Colon (tissue), 2 donors: Measurements from ENCODE around the gene GORASP1.

Source experiments
- FAIRE-seq: peaks from 2 replicates; lab custom pipeline; 2012; peaks lifted over from hg19 to GRCh38; lab: Jason Lieb, UNC
- donor health status: control.
- donor health status: control.

The GORASP1 gene

GRCh38 chr3:39102504-39103323, 4.7 kb downstream of the GORASP1 start:
- FAIRE-seq = no peak

- FAIRE-seq = no peak
These were observed 6.3 kb downstream of the GORASP1 start for GRCh38 chr3:39101022-39101689.

DNA sequence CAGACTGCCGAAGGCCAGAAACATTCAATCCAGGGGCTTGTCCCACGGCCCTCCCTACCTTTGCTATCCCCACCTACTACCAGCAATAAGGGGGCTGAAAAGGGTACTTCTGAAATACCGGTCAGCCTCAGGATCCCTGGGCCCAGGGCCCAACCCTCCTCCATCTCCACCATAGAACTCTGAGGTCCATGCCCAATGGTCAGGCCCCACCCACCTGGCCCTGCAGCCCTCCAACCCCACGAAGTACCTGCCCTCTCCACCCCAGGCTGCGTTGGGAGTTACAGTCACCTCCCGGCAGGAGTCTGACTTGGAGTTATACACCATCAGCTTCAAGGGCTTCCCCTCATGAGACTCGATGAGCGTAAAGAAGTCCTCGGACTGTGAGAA, 6.9 kb downstream of the GORASP1 start:
- no peak for FAIRE-seq

GRCh38 chr3:39099738-39100499, 7.5 kb downstream of the GORASP1 start:
- no peak for FAIRE-seq

GRCh38 chr3:39099242-39099641, 8.2 kb downstream of the GORASP1 start:
- FAIRE-seq = no peak

DNA sequence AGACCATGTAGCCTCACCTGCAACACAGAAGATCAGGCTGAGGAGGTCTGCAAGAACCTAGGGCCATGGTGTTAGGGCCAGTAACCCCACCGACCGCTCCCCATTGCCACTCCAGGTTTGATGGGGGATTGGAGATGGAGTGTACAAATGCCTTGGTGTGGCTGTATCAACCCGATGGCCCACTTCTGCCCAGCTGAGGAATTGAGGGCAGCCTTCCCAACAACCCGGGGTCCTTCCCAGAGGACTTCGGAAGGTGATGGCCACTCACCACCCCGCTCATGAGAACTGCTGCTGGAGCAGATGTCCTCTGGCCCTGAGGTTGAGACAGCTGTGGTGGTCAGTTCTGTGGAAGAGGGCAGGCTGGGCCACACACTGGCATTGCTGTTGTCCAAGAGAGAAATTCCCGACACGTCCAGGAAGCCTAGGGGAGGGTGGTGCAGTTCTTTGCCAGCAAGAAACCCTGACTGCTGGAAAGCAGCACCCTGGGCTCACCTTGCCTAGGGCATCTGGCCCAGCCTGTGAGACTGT, 8.9 kb downstream of the GORASP1 start:
- no peak for FAIRE-seq

- FAIRE-seq = no peak
These were observed 9.5 kb downstream of the GORASP1 start for GRCh38 chr3:39097716-39098472.

- no peak for FAIRE-seq
These were observed 10.7 kb downstream of the GORASP1 start for GRCh38 chr3:39096775-39097174.

GRCh38 chr3:39095778-39096177, 11.6 kb downstream of the GORASP1 start:
- no peak for FAIRE-seq

DNA sequence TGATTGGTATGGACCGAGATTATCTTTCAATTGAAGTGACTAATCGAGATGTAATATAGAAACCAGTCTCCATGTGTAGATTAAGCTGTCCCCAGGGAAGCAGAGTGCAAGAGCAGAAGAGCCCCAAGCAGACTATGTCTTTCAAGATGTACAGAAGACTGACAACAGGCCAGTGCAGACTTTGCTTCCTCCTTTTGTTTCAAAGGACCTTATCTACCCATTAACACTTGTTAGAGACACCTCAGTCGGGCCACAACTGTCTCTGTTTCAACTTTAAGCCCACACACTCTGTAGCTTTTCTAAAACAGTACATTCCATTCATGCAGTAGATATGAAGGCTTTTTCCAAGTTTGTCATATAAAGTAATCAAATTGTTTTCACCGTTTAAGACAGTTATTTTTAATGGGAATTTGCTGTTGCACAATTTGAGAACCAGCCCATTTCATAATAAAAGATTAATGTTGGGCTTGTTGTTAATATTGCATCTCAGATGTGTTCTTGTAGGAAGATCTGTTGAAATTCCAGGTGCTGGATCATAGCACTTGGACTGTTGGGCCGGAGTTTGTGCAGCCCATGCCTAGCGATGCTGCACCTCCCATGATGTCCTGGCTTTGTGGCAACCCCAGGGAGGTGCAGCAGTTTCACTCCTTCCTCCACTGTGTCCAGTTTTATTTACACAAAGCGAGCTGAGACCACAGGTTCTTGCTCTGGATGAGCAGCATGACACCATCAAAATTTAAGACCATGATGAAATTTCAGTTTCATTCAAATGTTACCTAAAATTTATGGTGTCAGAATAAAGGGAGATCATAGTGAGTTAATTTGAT, 12.4 kb downstream of the GORASP1 start:
- FAIRE-seq = no peak

DNA sequence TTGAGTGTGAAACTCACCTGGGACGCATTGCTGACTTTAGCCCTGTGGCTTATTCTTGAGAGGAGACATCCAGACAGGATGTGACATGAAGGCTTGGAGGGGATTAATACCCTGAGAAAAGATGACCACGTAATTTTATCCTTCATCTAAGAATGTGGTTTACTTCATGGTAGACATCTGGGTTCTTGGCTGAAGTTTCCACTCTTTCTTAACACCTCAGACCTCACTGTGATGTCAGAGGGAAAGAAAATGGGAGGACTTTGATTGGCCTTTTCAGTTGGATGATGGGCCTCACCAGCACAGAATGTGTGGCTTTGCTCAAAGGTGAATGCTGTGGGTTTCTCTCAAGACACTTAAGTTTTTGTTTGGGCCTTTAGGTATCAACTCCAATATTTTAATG, 16.5 kb downstream of the GORASP1 start:
- FAIRE-seq = no peak

DNA sequence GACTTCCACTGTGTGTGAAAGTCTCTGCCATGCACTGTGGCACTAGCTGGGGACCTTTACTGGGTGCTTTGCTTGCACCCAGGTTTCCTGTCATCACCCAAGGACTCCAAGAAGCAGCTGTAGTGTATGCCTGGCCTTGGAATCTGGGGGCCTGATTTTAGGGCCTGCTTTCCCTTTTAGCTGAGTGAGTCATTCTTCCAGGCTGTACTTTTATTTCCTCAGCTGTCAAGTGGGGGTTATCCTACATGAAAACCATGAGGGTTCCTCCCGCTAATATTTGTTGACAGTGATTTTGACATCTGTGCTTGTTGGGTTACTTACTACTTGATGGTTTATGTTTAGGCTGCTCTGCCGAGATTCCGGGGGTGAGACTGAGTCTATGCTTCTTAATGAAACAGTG, 18.5 kb downstream of the GORASP1 start:
- no peak for FAIRE-seq

- FAIRE-seq = no peak
These were observed 19.0 kb downstream of the GORASP1 start for GRCh38 chr3:39088456-39088855.

- no peak for FAIRE-seq
These were observed 21.3 kb downstream of the GORASP1 start for GRCh38 chr3:39086144-39086543.

DNA sequence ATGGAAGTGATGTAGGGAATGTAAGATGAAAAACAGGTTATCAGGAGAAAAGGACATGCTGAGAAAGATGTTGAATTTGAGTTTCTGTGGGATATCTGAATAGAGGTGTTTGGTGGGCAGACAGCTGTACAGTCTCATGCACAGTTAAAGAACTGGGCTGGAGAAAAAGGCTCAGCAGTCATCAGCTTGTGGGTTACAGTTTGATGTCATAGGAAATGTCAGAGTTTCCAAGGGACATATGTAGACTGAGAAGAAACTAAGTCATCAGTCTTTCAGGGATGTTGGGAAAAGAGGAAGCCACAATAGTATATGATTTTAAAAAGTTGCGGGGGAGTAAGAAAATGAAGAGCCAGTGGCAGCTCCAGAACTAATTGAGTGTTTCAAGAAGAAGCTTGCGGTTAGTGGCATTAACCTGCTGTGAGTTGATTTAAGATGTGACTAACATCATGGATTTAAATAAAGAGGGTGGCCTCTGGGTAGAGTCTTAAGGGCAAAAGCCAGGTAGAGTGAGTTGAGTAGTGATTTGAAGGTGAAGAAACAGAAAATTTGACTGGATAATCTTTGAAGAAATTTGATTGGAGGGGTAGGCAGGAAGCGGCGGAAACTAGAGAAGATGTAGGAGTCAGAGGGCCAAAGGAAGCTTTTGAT, 24.6 kb downstream of the GORASP1 start:
- no peak for FAIRE-seq

DNA sequence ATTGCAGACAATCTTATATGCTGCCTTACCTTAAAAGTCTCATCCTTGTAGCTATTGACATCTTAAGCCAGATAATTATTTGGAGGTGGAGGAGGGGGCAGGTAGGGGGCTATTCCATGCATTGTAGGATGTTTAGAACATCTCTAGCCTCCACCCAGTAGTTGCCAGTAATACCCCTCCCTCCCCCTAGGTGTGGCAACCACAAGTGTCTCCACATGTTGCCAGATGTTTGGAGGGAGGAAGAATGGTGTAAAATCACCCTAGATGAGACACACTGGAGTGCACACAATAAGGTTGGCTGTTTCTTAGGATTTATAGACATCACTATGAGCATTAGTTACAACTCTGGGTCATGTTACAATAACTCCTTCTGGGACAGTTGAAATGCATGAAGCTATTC, 27.4 kb downstream of the GORASP1 start:
- FAIRE-seq = no peak

GRCh38 chr3:39079530-39079929, 27.9 kb downstream of the GORASP1 start:
- FAIRE-seq = no peak

- FAIRE-seq = no peak
These were observed 31.5 kb downstream of the GORASP1 start for GRCh38 chr3:39075910-39076309.

GRCh38 chr3:39068556-39068955, 38.9 kb downstream of the GORASP1 start:
- FAIRE-seq = no peak

- FAIRE-seq = no peak
These were observed 40.1 kb downstream of the GORASP1 start for GRCh38 chr3:39067286-39067685.

DNA sequence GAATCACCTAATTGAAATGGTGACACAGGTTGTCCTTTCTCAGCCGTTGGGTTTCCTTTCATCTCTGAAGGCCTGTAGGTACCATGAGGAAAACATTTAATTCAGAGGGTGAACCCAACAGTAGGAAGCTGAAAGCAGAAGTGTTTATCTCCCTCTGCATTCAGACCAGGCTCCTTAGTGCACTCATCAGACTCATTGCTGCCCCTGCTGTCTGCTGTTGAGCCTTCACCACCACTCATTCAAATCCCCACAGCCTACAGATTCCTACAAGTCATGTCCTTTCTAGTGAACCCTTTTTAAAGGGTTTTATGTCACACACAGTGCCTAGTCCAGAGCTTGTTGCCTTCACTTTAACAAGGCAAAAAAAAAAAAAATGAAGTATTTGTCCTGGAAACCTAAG, 42.2 kb downstream of the GORASP1 start:
- FAIRE-seq = no peak
